Activated CD4-positive, alpha-beta T cell treated with anti-CD3 and anti-CD28 coated beads, Interleukin-2, amount 50 U/mL, for 24 hours (primary cell): ENCODE data around the gene MAT1A.
"Not testable (repeated sequence)": the region's sequence is repeated elsewhere in the genome, so short reads cannot be mapped to it uniquely, and the experiment has no call there.

Experiments
- DNase-seq, 2 donors: peaks; one replicate each; pipeline ENCODE4 v3.0.0-alpha.2; 2020; ENCODE audit warnings: low read depth in 1 of 2, low spot score in 1 of 2

The MAT1A gene

DNA sequence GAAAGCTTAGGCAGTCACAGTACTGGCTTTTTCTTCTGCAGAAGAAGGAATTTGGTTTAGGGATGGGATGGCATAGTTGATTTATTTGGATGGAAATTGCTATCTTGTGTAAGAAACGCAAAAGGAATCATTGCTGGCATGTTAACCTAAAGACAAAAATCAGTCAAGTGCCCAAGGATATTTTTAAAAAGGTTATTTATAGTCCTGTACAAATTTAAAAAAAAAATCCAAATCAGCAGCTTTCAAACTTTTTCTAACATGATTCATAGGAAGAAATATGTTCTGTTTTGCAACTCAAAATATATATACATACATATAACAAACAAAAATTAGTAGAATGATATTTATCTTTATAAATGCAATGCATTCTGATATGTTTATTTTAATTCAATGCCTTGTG is 55.6 kb downstream of the MAT1A start:
- not testable (repeated sequence) for DNase-seq

DNA sequence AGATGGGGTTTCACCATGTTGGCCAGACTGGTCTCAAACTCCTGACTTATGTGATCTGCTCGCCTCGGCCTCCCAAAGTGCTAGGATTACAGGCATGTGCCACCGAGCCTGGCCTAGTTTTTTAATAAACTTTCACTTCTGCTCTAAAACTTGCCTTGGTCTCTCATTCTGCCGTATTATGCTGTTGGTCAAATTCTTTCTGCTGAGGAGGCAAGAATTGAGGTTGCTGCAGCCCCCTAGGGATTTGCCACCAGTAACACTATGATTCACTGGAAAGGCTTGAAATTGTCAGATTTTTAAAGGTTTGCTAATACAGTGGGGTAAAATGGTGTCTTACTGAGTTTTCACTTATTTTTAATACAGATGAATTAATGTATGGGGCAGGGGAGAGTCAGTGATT is 62.7 kb downstream of the MAT1A start:
- not testable (repeated sequence) for DNase-seq

DNA sequence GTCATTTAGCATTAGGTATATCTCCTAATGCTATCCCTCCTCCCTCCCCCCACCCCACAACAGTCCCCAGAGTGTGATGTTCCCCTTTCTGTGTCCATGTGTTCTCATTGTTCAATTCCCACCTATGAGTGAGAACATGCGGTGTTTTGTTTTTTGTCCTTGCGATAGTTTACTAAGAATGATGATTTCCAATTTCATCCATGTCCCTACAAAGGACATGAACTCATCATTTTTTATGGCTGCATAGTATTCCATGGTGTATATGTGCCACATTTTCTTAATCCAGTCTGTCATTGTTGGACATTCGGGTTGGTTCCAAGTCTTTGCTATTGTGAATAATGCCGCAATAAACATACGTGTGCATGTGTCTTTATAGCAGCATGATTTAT is 66.4 kb downstream of the MAT1A start:
- not testable (repeated sequence) for DNase-seq
